ENCODE data around the gene CPTP. TPM values are rescaled to one million over a fixed set of nuclear protein-coding genes. Genes with fewer than 3 reads are reported as not detected.

CPTP gene
- total and polyA plus RNA-seq, 10 of the 15 experiments (the other 5 are each of a cell fraction or from before 2014, with no cell fraction given): 0.06 to 24.3 (median 10.0) TPM

GRCh38 chr1:1336446-1336845 is 11.8 kb downstream of the CPTP start:
- H2AFZ ChIP-seq (ENCODE audit: control insufficient read depth, low read depth, low read length): no peak overlapping the region
- H3K4me3 ChIP-seq: no peak overlapping the region
- FAIRE-seq (no peak), DNase-seq (ENCODE audit: low read depth, low spot score) (no peak), ATAC-seq (no peak)
- H3K27ac ChIP-seq (ENCODE audit: control insufficient read depth, insufficient read depth): no peak overlapping the region
- no peaks in the 10 kb centered on the region for H3K27me3 ChIP-seq (replicated peaks in 1 of 2; ENCODE audit: control insufficient read depth in 2 of 2, insufficient read depth in 2 of 2, low read length in 1 of 2)
- intact Hi-C loops (cut with micrococcal nuclease; ENCODE audit: unreplicated experiment) (no loop called here), in situ Hi-C loops (cut with MboI) (no loop called here)
- H3K36me3 ChIP-seq (ENCODE audit: control insufficient read depth in 2 of 2, insufficient read depth in 2 of 2, low read length in 1 of 2): peaks cover 0 to 5% of the 10 kb centered on the region in 2 experiments
- no peaks in the 10 kb centered on the region for H3K79me2 ChIP-seq (ENCODE audit: control insufficient read depth, insufficient read depth, low read length)
- no TSS peak for BruUV-seq (replicated peaks)
- ChIA-PET POLR2A (no interaction called here), RAD21 (ENCODE audit: unreplicated experiment) (no interaction called here), SMC1A (ENCODE audit: uncharacterized antibody, unreplicated experiment) (no interaction called here), CTCF (no interaction called here)
- H3K4me2 ChIP-seq (ENCODE audit: control insufficient read depth, insufficient read depth): no peak overlapping the region
- TF ChIP-seq MXI1 (IDR thresholded peaks at IDR 0.05; ENCODE audit: low read depth, low read length) (no peak), EED (IDR thresholded peaks at IDR 0.05; ENCODE audit: low read depth) (no peak), SKIL (IDR thresholded peaks at IDR 0.05; ENCODE audit: low read depth, poor library complexity, severe bottlenecking) (no peak), MYB (IDR thresholded peaks at IDR 0.05; ENCODE audit: borderline replicate concordance, low read depth, low read length) (no peak), EP300 (IDR thresholded peaks at IDR 0.05; ENCODE audit: borderline replicate concordance in 1 of 2, control insufficient read depth in 1 of 2, low read depth in 2 of 2, low read length in 2 of 2) (no peak), KAT2A (conservative IDR thresholded peaks at IDR 0.05; ENCODE audit: control insufficient read depth, low read depth, low read length) (no peak), NRF1 (conservative IDR thresholded peaks at IDR 0.05; ENCODE audit: low read depth, low read length) (no peak), USF2 (IDR thresholded peaks at IDR 0.05; ENCODE audit: borderline replicate concordance, low read depth, low read length) (no peak), ZNF622 (IDR thresholded peaks at IDR 0.05) (no peak), TCF12 (IDR thresholded peaks at IDR 0.05; ENCODE audit: low read depth, low read length) (no peak), RELB (IDR thresholded peaks at IDR 0.05; ENCODE audit: low read depth) (no peak), SMC3 (IDR thresholded peaks at IDR 0.05; ENCODE audit: borderline replicate concordance, low read length) (no peak), ESRRA (IDR thresholded peaks at IDR 0.05; ENCODE audit: low read length) (no peak), NFIC (IDR thresholded peaks at IDR 0.05; ENCODE audit: low read depth, low read length) (no peak)
- no peaks in the 10 kb centered on the region for H4K20me1 ChIP-seq (ENCODE audit: control insufficient read depth, insufficient read depth)
- no peak overlapping the region for H3K9ac ChIP-seq (ENCODE audit: control insufficient read depth, insufficient read depth, low read length)
- no peaks in the 10 kb centered on the region for H3K4me1 ChIP-seq (ENCODE audit: control insufficient read depth, insufficient read depth, low read length)
- H3K9me3 ChIP-seq (replicated peaks; ENCODE audit: control insufficient read depth, insufficient read depth, low read length): no peaks in the 10 kb centered on the region
- WGBS (ENCODE audit: insufficient coverage, insufficient replicate concordance, low lambda C conversion rate, missing lambda C conversion rate): 93% methylated on average over 26 of the region's 26 CpGs

All from GM12878 (cell line).